ENCODE data around the gene DLX3.

DLX3 gene

GRCh38 chr17:49956780-49957179 is 38.2 kb downstream of the DLX3 start:
- DNase-seq: no peak

- no peak for DNase-seq
Measured at GRCh38 chr17:49955157-49955556, 39.9 kb downstream of the DLX3 start.

DNA sequence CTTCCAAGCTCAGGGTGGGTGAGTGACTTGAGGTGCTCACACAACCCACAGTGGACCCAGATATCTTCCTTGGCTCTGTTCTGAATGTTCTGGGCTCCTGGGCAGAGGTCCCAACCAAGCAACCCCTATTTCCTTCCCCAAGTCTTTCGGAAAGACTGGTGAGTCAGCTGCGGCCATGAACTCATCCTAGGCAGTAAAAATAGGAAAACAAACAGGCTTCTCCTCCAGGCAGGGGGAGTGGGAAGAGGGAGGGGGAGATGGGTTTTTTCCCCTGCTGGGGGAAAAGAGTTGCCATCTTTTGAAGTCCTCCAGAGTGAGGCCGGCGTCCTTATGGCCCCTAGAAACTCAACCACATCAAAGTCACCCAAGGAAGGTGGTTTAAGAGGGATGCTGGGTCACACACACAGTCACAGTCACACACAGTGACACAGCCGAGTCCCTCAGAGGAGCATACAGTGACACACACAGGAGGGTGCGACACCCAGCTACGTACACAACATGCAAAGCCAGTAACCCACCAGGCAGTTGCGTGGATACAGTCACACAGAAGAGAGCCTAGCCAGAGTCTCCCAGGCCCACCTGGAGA is 42.0 kb downstream of the DLX3 start:
- no peak for DNase-seq

DNA sequence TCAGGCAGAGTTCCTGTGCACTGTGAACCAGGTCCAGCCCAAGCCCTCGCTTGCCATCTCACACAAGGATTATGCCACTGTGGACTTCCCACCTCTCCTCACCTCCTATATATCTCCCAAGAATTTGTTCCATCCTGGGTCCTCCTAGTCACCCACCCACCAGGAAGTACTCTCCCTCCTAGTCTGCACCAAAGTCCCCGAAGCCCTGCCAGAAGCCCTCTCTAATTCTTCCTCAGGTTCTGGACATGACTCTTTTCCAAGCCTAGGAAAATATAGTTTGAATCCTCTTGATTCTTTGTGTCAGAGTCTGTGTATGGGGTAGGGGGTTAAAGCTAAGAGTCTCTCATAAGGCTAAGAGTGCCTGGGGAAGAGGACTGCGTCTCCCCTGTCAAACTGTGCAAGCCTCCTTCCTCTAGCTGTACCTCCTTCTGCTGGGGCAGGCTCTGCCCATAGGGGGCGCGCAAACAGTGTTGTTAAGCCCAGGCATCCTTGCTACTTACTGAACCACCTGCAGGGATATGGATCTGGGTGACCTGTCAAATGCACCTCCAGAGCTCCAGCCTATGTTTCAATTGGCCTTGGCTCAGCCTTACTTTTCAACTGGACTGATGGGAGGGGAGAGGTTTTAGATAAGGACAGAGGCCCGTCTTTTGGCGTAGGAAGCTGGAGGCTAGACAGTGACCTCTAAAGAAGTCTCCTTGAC is 42.7 kb downstream of the DLX3 start:
- peak; percentile 79 to 85 for DNase-seq

- DNase-seq: no peak
Measured at GRCh38 chr17:49951362-49952082, 43.5 kb downstream of the DLX3 start.

DNA sequence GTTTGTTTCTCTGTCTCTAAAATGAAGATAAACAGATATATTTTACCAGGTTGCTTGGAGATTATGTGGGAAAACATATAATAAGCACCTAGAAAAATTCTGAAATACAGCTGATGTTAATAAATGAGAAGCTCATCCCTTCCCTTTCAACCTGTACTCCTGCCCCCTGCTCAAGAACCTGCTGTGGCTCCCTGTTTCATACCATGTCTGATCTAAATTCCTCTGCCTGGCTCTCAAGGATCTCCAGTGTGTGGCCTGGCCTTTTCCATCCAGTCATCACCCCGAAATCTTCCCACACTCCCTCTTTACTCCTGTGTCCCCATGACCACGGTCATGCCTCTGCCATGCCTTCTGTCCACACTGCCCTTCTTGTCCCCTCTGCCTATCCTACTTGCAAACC is 45.4 kb downstream of the DLX3 start:
- no peak for DNase-seq

DNA sequence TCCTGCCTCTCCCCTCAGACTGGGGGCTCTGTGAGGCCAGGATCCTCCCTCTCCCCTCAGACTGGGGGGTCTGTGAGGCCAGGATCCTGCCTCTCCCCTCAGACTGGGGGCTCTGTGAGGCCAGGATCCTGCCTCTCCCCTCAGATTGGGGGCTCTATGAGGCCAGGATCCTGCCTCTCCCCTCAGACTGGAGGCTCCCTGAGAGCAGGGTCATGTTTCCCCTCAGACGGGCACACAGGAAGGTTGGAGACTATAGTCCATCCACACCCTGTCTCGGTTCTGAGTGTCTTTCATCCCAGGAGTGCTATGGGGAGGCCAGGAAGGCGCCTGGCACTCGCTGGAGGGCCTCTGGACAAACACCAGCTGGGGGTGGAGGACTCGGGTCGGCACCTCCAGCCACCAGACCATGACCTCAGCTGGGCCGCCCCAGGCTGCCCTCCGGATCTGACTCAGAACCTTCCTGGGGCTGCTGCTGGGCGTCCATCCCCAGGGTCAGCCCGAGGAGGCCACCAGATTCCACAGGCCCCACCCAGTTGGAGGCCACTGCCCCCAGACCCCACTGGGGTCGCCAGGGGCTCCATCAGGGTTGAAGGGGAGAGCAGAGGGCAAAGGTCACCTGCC is 48.0 kb downstream of the DLX3 start:
- DNase-seq: no peak

DNA sequence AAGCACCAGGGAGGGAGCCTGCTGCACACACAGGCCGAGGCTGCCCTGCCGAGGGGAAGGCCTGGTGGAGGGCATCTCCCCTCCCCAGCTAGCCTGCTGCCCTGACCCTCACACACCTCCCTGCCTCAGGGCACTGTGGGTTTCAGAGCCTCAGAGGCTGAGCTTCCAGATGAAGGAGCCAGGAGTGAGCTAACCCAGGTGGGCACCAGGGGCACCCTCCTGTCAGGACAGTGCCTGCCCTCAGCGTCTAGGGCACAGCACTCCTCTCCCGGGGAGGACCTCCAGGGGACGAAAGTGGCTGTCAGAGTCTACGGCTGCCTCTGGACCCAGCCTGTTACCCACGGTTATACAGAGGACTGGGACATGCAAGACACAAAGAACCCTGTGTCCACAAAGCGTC is 48.8 kb downstream of the DLX3 start:
- DNase-seq: no peak

- DNase-seq: no peak
Measured at GRCh38 chr17:49944273-49944870, 50.7 kb downstream of the DLX3 start.

DNA sequence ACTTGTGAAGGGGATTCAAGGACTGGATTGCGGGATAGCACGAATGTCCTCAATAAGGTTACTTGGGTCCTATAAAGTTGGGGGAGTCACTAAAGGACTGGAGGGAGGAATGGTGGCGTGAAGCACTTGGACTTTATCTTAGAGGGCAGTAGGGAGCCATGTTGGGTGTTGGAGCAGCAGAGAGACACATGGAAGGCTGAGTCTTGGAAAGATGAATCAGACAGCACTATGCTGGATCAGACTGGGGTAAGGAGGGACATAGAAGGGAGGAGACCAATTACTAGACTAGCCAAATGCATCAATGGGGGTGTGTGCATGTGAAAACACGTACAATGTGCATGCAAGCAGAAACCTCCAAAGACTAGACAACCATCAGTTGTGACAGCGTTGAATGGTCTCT is 52.1 kb downstream of the DLX3 start:
- no peak for DNase-seq

DNA sequence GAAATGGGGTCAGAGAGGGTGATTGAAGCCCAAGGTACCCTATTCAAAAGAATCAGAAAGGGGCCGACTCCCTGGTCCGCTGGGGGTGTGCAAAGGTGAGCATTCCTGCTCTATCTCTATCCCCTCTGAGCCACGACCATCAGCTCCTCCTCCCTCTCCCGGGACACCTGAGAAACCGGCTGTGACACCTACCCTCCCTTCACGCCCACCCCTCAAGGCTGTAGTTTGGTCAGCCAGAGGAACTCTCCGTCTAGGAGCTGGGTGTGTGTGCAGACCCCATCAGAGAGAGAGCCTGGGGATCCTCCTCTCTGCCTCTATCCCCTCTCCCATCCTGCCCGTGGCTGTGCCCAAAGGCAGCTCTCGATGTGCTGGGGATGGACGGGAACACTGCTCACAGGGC is 53.6 kb downstream of the DLX3 start:
- DNase-seq: no peak
